GM19455 (cell line): Measurements from ENCODE around the gene BDKRB1.
"Not testable (repeated sequence)": the region's sequence is repeated elsewhere in the genome, so short reads cannot be mapped to it uniquely, and the experiment has no call there.

Experiments used
- ATAC-seq: cut with Tn5 transposase; IDR thresholded peaks from one replicate; pipeline ENCODE4 v1.9.1; 2021; ENCODE audit not compliant: unreplicated experiment

BDKRB1 gene

DNA sequence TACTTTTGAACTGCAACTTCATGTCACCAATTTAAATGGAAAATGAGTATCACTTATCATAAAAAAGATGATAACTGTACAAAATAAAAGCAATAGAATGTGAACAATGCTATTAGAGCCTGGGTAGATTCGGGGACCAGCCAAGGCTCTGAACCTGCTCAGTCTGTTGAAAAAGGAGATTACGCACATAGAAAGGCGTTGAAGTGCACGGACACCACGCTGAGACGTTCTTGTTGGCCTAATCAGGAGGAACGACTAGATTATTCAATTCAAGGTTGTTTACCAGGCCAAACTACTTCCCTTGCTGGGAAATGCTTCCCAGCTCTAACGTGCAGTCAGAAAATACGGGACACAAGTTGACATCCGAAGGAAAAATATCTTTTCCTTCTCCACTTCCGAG lies 23.5 kb upstream of the BDKRB1 start:
- ATAC-seq: no peak

DNA sequence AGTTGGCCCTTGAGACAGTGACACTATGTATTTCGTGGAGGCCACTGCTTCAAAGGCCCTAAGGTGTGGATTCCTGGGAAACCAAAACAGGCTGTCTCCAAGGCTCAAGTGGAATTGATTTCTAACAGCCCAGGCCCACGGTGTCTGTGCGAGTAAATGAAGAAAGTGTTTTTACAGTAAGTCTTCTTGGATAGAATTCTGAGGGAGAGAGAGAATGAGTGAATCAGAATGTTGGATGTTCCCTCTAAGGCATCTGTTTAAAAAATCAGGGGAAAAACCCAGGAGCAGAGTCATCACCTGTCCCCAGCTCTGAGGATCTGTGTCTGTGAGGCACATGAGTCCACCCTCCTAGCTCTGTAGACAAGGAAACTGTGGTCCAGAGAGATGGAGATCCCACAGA lies 22.3 kb upstream of the BDKRB1 start:
- ATAC-seq: no peak

DNA sequence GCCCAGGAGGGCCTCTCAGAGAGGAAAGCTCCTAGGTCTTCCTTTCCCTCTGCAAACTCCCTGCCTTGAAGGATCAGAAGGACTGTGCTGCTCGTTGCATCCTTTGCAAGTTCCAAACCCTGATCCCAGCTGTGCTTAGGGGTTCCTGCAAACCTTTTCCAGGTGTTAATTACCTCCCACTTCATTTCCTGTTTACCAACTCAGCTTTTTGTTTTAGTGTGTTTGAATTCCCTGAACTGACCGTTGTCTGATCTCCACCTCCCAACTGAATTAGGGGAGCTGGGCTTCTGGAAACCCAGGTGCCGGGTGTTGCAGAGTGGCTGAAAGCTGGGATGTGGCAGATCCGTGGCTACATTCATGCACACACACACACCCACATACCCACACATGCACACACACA lies 20.6 kb upstream of the BDKRB1 start:
- no peak for ATAC-seq

DNA sequence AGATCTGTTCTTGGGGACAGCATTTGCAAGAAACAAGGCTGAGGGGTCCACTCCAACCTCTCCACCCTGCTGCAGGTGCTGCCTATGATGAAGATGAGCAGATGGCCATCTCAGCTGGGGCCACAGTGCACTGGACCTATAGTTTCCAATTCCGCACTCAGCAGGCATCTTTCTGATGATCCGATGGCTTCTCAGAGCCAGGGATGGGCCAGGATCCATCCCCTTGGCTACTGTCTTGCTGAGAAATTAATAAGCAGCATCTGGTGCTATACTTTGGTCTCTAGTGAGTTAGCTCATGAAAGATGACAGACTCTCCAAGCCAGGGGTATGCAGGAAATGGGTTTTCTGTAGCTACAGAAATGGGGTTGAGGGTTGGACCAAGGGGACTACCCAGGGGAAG lies 18.4 kb upstream of the BDKRB1 start:
- no peak for ATAC-seq

DNA sequence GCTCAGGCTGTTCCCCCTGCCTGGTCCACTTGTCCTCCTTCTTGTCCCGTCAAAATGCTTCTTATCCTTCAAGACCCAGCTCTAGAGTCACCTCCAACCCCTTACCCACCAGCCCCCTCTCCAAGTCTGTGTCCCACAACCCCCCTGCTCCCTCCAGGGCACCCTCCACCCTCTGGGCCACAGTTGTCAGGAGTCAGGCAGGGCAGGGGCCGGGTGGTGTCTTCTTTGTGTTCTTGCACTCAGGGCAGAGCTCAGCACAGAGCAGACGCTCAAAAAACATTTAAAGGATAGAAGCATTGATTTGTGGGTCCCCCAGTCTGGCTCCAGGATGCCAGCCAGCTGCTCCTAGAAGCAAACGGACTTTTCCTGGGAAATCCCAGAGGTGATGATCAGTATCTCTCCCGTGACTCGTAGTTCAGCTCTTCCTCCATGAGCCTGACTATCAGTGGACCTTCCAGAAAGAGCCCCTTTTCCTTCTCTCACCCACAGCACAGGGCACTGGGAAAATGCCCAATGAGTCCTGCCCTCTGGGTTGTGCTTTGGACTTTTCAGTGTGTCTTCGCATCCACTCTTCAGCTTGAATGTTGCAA lies 17.2 kb upstream of the BDKRB1 start:
- ATAC-seq: no peak

DNA sequence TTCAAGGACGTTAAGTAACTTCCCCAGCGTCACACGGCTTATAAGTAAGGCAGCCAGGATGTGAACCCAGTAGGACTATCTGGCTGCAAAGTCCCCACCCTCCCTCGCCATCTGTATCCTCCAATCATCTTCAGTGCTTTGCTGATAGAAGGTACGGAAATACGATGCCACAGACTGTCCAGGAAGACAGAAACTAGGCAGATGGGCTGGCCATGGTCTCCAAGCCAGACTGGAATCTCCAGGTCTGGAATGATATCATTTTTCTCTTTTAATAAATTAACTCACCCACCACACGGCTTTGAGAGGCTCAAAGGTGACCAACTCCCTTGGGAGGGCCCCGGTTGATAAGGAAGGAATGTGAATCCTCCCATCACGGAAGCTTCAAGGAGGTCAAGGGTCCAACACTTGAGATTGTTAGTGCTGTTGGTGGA lies 16.3 kb upstream of the BDKRB1 start:
- ATAC-seq: no peak

DNA sequence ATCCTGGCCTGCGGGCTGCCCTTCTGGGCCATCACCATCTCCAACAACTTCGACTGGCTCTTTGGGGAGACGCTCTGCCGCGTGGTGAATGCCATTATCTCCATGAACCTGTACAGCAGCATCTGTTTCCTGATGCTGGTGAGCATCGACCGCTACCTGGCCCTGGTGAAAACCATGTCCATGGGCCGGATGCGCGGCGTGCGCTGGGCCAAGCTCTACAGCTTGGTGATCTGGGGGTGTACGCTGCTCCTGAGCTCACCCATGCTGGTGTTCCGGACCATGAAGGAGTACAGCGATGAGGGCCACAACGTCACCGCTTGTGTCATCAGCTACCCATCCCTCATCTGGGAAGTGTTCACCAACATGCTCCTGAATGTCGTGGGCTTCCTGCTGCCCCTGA lies 15.4 kb upstream of the BDKRB1 start:
- ATAC-seq: no peak

DNA sequence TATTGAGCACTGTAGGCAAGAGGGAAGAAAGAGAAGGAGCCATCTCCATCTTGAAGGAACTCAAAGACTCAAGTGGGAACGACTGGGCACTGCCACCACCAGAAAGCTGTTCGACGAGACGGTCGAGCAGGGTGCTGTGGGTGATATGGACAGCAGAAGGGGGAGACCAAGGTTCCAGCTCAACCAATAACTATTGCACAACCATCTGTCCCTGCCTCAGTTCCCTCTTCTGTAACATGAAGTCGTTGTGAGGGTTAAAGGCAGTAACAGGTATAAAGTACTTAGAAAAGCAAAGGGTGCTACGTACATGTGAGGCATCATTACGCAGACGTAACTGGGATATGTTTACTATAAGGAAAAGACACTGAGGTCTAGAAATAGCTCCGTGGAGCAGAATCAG lies 13.9 kb upstream of the BDKRB1 start:
- ATAC-seq: no peak

DNA sequence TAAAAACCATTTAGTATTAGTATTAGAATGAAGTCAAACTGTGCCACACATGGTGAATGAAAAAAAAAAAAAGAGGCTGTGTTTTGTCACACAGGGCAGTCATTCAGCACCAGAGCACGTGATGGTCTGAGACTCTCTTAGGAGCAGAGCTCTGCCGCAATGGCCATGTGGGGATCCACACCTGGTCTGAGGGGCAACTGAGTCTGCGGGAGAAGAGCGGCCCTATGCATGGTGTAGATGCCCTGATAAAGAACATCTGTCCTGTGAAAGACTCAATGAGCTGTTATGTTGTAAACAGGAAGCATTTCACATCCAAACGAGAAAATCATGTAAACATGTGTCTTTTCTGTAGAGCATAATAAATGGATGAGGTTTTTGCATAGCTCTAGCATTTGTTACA lies 12.2 kb upstream of the BDKRB1 start:
- ATAC-seq: no peak

DNA sequence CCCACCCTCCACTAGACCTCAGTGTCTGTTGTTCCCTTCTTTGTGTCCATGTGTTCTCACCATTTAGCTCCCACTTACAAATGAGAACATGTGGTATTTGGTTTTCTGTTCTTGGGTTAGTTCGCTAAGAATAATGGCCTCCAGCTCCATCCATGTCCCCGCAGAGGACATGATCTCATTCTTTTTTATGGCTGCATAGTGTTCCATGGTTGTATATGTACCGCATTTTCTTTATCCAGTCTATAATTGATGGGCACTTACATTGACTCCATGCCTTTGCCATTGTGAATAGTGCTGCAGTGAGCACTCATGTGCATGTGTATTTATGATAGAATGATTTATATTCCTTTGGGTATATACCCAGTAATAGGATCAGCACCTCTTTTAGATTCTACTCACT lies 10.9 kb upstream of the BDKRB1 start:
- ATAC-seq: not testable (repeated sequence)

DNA sequence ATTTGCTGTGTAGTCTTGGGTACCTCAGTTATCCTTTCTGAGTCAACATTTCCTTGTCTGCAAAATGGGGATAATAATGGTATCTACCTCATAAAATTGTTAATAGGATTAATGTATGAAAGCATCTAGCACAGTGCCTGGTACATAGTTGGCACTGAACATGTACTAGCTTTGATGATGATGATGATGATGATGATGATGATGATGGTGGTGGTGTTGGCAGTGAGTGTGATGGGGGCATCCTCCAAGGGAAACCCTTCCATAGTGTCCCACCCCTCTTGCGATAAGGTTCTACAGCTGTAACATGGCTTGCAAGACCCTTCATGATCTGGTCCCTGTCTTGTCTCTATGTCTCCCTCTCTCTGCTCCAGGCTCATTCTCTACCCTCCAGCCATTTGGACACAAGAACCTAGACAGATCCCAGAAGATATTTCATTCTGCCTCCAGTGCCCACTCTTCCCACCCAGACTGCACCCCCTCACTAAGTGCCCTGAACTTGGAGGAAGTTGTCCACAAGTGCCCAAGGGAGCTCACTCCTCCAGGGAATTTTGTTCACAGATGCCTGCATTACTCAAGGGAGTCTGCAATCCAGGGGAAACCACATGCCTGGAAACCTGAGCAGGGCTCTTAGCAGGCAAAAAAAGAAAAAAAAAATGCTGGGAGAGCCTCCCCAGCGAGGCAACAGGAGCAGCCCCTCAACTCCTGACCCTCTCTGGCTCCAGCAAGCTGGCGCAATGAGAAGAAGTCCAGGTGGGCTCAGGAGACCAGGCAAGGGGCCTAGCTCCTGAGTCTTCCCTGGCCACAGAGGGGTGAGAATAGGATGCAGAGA lies 10.1 kb upstream of the BDKRB1 start:
- ATAC-seq: no peak

DNA sequence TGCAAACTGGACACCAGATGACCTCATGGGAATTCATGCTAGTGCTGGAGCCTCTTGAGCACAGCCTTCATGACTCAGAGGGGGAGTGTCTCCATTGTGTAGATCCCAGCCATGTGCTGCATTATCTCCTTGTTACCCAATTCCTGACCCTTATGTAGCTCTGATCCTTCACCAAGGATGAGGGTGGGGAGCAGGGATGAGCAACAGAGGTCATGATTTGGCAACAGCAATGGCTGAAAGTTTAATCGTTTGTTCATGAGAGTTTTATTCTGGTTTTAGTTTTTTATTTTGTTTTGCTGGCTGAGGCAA lies 9.5 kb upstream of the BDKRB1 start:
- no peak for ATAC-seq

DNA sequence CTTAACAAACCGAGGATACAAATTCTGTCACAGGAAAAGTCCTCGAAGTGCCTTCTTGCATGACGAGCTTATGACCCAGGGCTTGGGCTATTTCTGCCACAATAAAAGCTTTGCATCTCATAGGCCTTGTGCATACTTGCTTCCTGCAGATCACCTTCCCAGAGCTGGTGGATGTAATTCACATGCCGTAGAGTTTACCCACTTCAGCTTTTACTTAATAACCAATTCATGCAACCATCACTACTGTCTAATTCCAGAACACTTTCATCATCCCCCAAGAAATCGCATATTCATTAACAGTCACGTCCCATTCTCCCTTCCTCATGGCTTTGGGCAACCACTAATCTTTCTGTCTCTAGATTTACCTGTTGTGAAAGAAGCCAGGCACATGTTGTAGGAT lies 9.0 kb upstream of the BDKRB1 start:
- no peak for ATAC-seq

DNA sequence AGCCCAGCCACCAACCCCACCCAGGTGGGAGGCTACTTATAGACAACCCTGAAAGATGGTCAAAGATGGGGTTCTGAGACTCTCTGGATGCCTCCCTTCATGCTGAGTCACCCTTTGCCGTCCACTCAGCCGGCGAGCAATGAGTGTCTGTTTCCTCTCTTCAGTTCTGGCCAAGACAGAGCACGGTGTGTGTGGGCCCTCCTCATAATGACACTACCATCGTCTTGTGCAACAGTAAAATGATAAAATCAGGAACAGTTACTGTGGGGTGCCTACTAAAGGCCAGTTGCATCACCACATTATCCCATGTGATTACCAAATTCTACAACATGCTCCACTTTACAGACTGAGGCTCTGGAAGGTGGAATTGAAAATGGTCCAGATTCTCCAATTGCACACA lies 7.0 kb upstream of the BDKRB1 start:
- ATAC-seq: no peak

DNA sequence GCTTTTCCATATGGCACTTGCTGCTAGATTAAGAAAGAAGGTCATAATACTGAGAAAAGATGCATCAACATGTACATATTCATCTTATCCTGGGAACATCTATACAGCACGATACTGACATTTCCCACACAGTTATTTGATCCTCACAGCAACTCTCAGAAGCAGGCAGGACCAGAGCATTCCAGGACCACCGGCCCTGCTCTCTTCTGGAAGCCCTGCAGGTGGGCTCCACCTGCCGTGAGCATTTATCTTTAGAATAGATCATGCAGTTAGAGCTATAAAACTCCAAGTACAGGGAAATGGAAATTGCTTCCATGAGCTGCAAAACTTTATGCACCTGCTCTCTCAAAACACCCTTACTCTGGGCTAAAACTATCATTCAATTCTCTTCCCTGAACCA lies 5.5 kb upstream of the BDKRB1 start:
- ATAC-seq: no peak

DNA sequence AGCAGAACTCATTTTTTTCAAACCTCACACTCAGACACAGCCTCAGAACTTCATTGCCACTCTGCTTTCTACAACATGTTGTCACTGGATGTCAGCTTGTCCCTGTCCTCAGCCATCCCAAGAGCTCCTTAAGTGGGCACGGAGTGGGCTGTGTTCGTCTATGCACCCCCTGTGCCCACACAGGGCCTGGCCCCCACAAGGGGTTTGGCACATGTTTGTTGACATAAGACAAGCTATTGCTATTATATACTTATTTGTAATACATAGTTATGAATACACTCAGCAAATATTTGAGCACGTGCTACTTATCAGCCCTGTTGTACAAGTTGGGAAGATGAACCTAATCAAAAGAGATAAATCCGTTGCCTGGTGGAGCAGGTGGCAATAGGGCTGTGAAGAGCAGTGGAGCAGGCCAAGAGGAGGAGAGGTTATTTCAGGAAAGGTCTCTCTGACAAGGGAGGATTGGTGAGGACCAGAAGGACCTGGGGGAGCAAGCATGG lies 4.3 kb upstream of the BDKRB1 start:
- ATAC-seq: no peak

DNA sequence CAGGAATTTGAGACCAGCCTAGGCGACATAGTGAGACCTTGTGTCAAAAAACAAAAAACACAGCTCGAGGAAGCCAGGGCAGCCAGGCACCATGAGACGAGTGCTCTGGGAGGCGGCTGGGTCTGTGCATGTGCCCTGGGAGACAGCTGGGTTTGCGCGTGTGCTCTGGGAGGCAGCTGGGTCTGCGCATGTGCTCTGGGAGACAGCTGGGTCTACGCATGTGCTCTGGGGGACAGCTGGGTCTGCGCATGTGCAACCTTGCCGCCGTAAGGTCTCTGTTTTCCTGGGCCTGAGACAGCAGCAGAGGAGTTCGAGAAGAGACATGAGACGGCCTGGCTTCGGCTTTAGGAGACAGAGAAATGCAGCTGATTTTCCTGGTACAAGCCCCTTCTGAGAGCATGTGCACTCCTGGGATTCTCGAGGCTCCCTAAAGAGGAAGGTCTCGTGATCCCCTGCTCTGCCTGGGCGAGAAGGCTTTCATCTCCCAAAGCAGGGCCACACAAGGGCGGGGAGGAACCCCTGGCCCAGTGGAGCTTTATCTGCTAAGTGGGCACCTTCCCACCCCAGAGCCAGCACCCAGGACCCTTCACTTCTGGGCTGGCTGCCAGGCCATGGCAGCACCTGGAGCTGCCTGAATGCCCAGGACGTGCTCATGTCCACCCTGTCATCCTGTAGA lies 3.5 kb upstream of the BDKRB1 start:
- no peak for ATAC-seq

DNA sequence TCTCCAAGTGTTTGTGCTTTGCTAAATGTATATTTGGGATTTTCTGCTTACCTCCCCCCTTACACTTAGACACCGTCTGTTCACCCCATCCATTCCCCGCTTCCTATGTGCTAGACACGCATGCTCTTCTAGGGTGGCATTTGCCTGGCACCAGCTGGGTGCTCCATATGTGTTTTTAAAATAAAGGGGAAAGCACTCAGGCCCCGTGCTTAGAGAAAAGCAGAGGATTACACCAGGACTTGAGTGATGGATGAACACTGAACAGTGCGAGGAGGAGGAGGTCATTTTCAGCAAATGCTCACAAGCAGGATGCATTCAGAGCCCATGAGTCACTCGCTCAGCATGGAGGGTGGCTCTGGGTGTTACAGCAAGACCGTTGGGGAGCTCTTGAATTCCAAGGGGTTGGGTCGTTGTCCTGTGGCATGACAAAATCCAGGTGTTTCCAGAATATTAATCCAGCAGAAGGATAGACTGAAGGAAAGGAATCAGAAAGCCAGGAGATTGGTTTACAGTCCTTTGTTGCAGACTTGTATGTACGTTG lies 2.9 kb upstream of the BDKRB1 start:
- no peak for ATAC-seq

DNA sequence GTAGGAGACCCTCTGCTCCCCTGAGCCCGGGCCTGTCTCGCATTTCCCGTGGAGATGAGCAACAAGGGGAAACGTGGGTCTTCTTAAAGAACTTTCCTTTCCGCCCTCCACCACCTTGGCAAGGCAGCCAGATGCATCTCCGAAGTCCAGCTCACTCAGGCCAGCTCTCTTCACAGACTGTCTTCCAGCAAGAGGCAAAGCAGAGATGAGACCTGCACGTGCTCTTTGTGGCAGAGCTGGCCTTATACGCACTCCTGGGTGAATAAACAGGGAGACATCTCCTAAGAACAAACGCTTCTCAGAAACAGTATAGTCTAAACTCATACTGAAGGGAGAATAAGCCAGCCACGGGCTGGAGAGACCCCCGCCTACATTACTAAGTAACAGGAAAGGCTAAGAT lies 1.3 kb upstream of the BDKRB1 start:
- no peak for ATAC-seq

DNA sequence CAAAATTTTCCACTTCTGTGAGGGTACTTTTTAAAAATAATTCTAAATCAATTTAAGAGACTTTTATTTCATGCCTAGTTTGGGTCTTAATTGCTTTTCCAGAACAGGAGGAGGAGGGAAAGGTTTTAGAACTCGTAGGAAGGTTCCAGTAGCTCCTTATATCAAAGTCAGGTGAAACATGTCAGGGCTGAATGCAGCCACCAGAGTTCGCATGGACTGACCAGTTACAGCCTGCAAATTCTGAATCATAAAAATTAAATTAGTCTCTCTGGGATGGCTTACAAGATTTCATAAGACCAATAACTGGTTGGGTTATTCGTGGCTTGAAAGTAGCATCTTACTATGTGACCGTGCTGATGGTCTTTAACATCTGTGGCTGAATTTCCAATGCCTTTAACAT lies 397 bp downstream of the BDKRB1 start:
- ATAC-seq: no peak

DNA sequence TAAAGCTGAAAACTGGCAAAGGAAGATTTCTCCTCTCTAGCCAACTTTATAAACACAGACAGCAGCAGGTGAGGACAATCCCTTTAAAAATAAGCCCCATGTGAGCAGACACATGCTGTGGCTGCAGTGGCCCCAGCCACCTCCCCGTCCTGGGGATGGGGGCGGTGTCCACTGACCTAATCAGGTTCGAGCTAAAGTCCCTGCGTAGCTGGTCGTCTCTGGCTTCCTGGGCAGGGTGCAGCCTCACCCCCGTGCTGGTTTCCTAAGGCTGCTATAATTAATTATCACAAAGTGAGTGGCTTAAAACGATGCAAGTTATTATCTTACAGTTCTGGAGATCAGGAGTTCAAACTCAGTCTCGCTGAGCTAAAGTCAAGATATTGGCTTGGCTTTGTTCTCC lies 1.0 kb downstream of the BDKRB1 start:
- no peak for ATAC-seq

DNA sequence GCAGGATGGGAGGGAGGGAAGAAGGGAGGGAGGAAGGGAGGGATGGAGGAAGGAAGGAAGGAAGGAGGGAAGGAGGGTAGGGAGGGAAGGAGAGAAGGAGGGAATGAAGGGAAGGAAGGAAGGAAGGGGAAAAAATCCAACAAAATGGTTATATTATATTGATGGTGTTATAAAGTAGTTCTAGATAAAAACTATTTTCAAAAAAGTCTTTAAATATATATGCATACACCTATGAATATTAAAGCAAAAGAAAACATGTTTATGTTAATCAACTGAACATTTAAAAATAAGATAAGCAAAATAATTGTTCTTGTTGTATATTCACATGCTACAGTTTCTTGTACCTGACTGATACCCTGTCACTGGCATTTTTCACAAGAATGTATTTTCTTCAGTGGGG lies 1.9 kb downstream of the BDKRB1 start:
- ATAC-seq: no peak
